HG03159 (cell line): Measurements from ENCODE around the gene BAHD1.

ENCODE experiments used
- ATAC-seq: cut with Tn5 transposase; IDR thresholded peaks from one replicate; pipeline ENCODE4 v1.9.1; 2021; ENCODE audit warnings: mild to moderate bottlenecking, moderate library complexity; ENCODE audit not compliant: unreplicated experiment

The BAHD1 gene

GRCh38 chr15:40464595-40465185 is 23.9 kb downstream of the BAHD1 start:
- no peak for ATAC-seq

- no peak for ATAC-seq
Measured at GRCh38 chr15:40465939-40466338, 25.2 kb downstream of the BAHD1 start.

GRCh38 chr15:40466426-40467260 is 25.9 kb downstream of the BAHD1 start:
- ATAC-seq: no peak

- no peak for ATAC-seq
Measured at GRCh38 chr15:40467261-40467615, 26.5 kb downstream of the BAHD1 start.

GRCh38 chr15:40468898-40469331 is 28.2 kb downstream of the BAHD1 start:
- ATAC-seq: no peak

GRCh38 chr15:40469776-40470390 is 29.1 kb downstream of the BAHD1 start:
- no peak for ATAC-seq

GRCh38 chr15:40470423-40471104 is 29.8 kb downstream of the BAHD1 start, which contains the start of gene CHST14:
Gene CHST14, plus strand, starts transcription at chr15:40470984. Its CDS starts 230 bp downstream, at chr15:40471214.
- ATAC-seq: peak; percentile 59

- peak; percentile 33 for ATAC-seq
Measured at GRCh38 chr15:40471105-40471807, 30.5 kb downstream of the BAHD1 start.

GRCh38 chr15:40471808-40472150 is 31.0 kb downstream of the BAHD1 start:
- peak; percentile 11 for ATAC-seq

GRCh38 chr15:40472171-40472727 is 31.5 kb downstream of the BAHD1 start:
- ATAC-seq: no peak

GRCh38 chr15:40474581-40474980 is 33.8 kb downstream of the BAHD1 start:
- no peak for ATAC-seq

GRCh38 chr15:40477642-40478327 is 37.0 kb downstream of the BAHD1 start:
- no peak for ATAC-seq

GRCh38 chr15:40479024-40479423 is 38.3 kb downstream of the BAHD1 start:
- ATAC-seq: no peak

- ATAC-seq: no peak
Measured at GRCh38 chr15:40481341-40482074, 40.8 kb downstream of the BAHD1 start.

- no peak for ATAC-seq
Measured at GRCh38 chr15:40483919-40484318, 43.2 kb downstream of the BAHD1 start.

GRCh38 chr15:40486066-40486770 is 45.5 kb downstream of the BAHD1 start:
- no peak for ATAC-seq

- no peak for ATAC-seq
Measured at GRCh38 chr15:40487816-40488682, 47.3 kb downstream of the BAHD1 start.
